SK-N-SH (cell line): ENCODE data around the gene SETD5. TPM values are rescaled to one million over a fixed set of nuclear protein-coding genes. Genes with fewer than 3 reads are reported as not detected.

Experiments used
- CTCF ChIA-PET: fragments of 300-600, 350-600 bp; formaldehyde crosslinking; extraction: SDS; loops from one replicate; lab custom pipeline; 2021; lab: Yijun Ruan, JAX
- POLR2A ChIA-PET: fragments of 350-600 bp; sonication (Branson Sonifier 250); formaldehyde crosslinking; extraction: SDS; loops from one replicate; lab custom pipeline; 2020; ENCODE audit warnings: antibody characterized with exemption, inconsistent platforms; lab: Yijun Ruan, JAX
- DNase-seq: peaks from one replicate; pipeline ENCODE4 v3.0.0; 2012
- H2AFZ ChIP-seq: fragments of 200-600 bp; sonication (generic); 2 replicates; pipeline ENCODE4 v1.8.1; 2016; ENCODE audit warnings: antibody characterized with exemption, mild to moderate bottlenecking, low read depth
- H3F3A ChIP-seq: fragments of 200-600 bp; sonication (generic); replicated peaks from 2 replicates; pipeline ENCODE3; 2016; ENCODE audit warnings: antibody characterized with exemption, mild to moderate bottlenecking; ENCODE audit not compliant: insufficient read depth
- H3K27ac ChIP-seq, 2 experiments: fragments of 200-500 bp in 1 of 2; fragments of 200-600 bp in 1 of 2; sonication (Bioruptor generic) in 1 of 2; sonication (generic), shearing (Covaris generic) in 1 of 2; 2 replicates each; pipeline versions ENCODE4 v1.5.1 to v1.6.1; 2014 to 2016; ENCODE audit warnings: low read depth in 2 of 2, inconsistent platforms in 1 of 2, low read length in 1 of 2, mild to moderate bottlenecking in 1 of 2, mixed read lengths in 1 of 2
- H3K27me3 ChIP-seq: fragments of 200-600 bp; sonication (generic), shearing (Covaris generic); 2 replicates; pipeline ENCODE4 v1.6.1; 2016; ENCODE audit warnings: mixed run types; ENCODE audit not compliant: insufficient read depth
- H3K36me3 ChIP-seq, 2 experiments: fragments of 200-500 bp in 1 of 2; fragments of 200-600 bp in 1 of 2; sonication (Bioruptor generic) in 1 of 2; sonication (generic) in 1 of 2; replicated peaks in 1 of 2; 2 replicates each; pipeline versions ENCODE3 to v1.5.1; 2014 to 2016; ENCODE audit warnings: low read length in 1 of 2, mild to moderate bottlenecking in 1 of 2; ENCODE audit not compliant: insufficient read depth in 2 of 2, control insufficient read depth in 1 of 2
- H3K4me1 ChIP-seq, 2 experiments: fragments of 200-500 bp in 1 of 2; fragments of 200-600 bp in 1 of 2; sonication (Bioruptor generic) in 1 of 2; sonication (generic), shearing (Covaris generic) in 1 of 2; 2 replicates each; pipeline versions ENCODE4 v1.5.1 to v1.6.1; 2014 to 2016; ENCODE audit warnings: low read depth in 1 of 2, low read length in 1 of 2, mixed run types in 1 of 2; ENCODE audit not compliant: insufficient read depth in 2 of 2, control insufficient read depth in 1 of 2
- H3K4me2 ChIP-seq: fragments of 200-600 bp; sonication (generic), shearing (Covaris generic); 2 replicates; pipeline ENCODE4 v1.6.1; 2017; ENCODE audit warnings: mixed run types
- H3K4me3 ChIP-seq, 2 experiments: fragments of 200-500 bp in 1 of 2; fragments of 200-600 bp in 1 of 2; sonication (Bioruptor generic) in 1 of 2; sonication (generic), shearing (Covaris generic) in 1 of 2; 2 replicates each; pipeline versions ENCODE4 v1.5.1 to v1.8.1; 2014 to 2016; ENCODE audit warnings: low read depth in 2 of 2, inconsistent platforms in 1 of 2, low read length in 1 of 2, mild to moderate bottlenecking in 1 of 2, mixed read lengths in 1 of 2, moderate library complexity in 1 of 2
- H3K79me2 ChIP-seq: fragments of 200-600 bp; sonication (generic); 2 replicates; pipeline ENCODE4 v1.8.1; 2017; ENCODE audit warnings: mild to moderate bottlenecking; ENCODE audit not compliant: insufficient read depth
- H3K9ac ChIP-seq: fragments of 200-600 bp; sonication (generic); 2 replicates; pipeline ENCODE4 v1.6.1; 2017; ENCODE audit warnings: mixed run types
- H3K9me2 ChIP-seq: fragments of 200-600 bp; sonication (generic); 2 replicates; pipeline ENCODE4 v1.6.1; 2017; ENCODE audit warnings: mixed run types
- H3K9me3 ChIP-seq: fragments of 200-600 bp; sonication (generic); 2 replicates; pipeline ENCODE4 v1.6.1; 2017; ENCODE audit warnings: mixed run types, mild to moderate bottlenecking, moderate library complexity
- H4K20me1 ChIP-seq: fragments of 200-600 bp; sonication (generic); 2 replicates; pipeline ENCODE4 v1.6.1; 2017; ENCODE audit warnings: mild to moderate bottlenecking, mixed run types; ENCODE audit not compliant: insufficient read depth
- GATA2 ChIP-seq: sonication (generic); formaldehyde crosslinking; IDR thresholded peaks from 2 replicates; pipeline ENCODE4 v1.5.0; 2020; ENCODE audit warnings: mild to moderate bottlenecking, missing genetic modification reagents
- JUND ChIP-seq: IDR thresholded peaks from 2 replicates; pipeline ENCODE4 v1.4.0; 2012
- MXI1 ChIP-seq: IDR thresholded peaks from 2 replicates; pipeline ENCODE4 v1.6.1; 2012; ENCODE audit warnings: mild to moderate bottlenecking, low read depth, low read length, improper control_type of control experiment
- NFIC ChIP-seq: IDR thresholded peaks from 2 replicates; pipeline ENCODE4 v1.4.0; 2012; ENCODE audit warnings: borderline replicate concordance
- NRF1 ChIP-seq: IDR thresholded peaks from 2 replicates; pipeline ENCODE4 v1.6.1; 2012; ENCODE audit warnings: low read depth, mild to moderate bottlenecking, low read length
- RCOR1 ChIP-seq: fragments of 150-350 bp; IDR thresholded peaks from 2 replicates; pipeline ENCODE4 v1.6.1; 2017; ENCODE audit warnings: antibody characterized with exemption, low read length
- RFX5 ChIP-seq: IDR thresholded peaks from 2 replicates; pipeline ENCODE4 v1.6.1; 2012; ENCODE audit warnings: mild to moderate bottlenecking, improper control_type of control experiment, low read length
- RXRA ChIP-seq: IDR thresholded peaks from 2 replicates; pipeline ENCODE4 v1.4.0; 2012; ENCODE audit warnings: low read depth, mild to moderate bottlenecking, borderline replicate concordance
- SIN3A ChIP-seq: IDR thresholded peaks from 2 replicates; pipeline ENCODE4 v1.6.1; 2012; ENCODE audit warnings: low read depth, mild to moderate bottlenecking, low read length, moderate library complexity, borderline replicate concordance
- SMC3 ChIP-seq: IDR thresholded peaks from 2 replicates; pipeline ENCODE4 v1.6.1; 2012; ENCODE audit warnings: low read depth, low read length, improper control_type of control experiment
- TAF1 ChIP-seq: IDR thresholded peaks from 2 replicates; pipeline ENCODE4 v1.6.1; 2012; ENCODE audit warnings: low read depth, mild to moderate bottlenecking, low read length, moderate library complexity, borderline replicate concordance
- TCF12 ChIP-seq: IDR thresholded peaks from 2 replicates; pipeline ENCODE4 v1.4.0; 2012
- WGBS: methylation state at CpG from one replicate; pipeline ENCODE4 v1.1.6; 2017; ENCODE audit warnings: low lambda C conversion rate; 5-methylcytosine and 5-hydroxymethylcytosine counted together
- polyA plus RNA-seq, 3 experiments: library from polyadenylated mRNA; depleted of rRNA; stranded (reverse); fragments of >200 nt; gene quantifications; 2 replicates each; pipeline ENCODE4 v1.2.3, GENCODE V29; 2012
- TF ChIP-seq, protein P1 (sequence below): fragments of 150-350 bp; IDR thresholded peaks from 2 replicates; pipeline ENCODE4 v1.6.1; 2016; ENCODE audit warnings: mild to moderate bottlenecking, low read depth, low read length
- TF ChIP-seq, protein P2 (sequence below): fragments of 200-600 bp; sonication (generic); IDR thresholded peaks from 2 replicates; pipeline ENCODE4 v1.6.1; 2017; ENCODE audit warnings: antibody characterized with exemption, mild to moderate bottlenecking, moderate library complexity
- TF ChIP-seq, protein P3 (sequence below): IDR thresholded peaks from 2 replicates; pipeline ENCODE4 v1.4.0; 2012; ENCODE audit warnings: low read depth, borderline replicate concordance
- TF ChIP-seq, protein P4 (sequence below): IDR thresholded peaks from 2 replicates; pipeline ENCODE4 v1.4.0; 2012; ENCODE audit warnings: low read depth

Gene SETD5
- polyA plus RNA-seq, 1 of the 3 experiments (the other 2 are of a cell fraction): 32.3 TPM

DNA sequence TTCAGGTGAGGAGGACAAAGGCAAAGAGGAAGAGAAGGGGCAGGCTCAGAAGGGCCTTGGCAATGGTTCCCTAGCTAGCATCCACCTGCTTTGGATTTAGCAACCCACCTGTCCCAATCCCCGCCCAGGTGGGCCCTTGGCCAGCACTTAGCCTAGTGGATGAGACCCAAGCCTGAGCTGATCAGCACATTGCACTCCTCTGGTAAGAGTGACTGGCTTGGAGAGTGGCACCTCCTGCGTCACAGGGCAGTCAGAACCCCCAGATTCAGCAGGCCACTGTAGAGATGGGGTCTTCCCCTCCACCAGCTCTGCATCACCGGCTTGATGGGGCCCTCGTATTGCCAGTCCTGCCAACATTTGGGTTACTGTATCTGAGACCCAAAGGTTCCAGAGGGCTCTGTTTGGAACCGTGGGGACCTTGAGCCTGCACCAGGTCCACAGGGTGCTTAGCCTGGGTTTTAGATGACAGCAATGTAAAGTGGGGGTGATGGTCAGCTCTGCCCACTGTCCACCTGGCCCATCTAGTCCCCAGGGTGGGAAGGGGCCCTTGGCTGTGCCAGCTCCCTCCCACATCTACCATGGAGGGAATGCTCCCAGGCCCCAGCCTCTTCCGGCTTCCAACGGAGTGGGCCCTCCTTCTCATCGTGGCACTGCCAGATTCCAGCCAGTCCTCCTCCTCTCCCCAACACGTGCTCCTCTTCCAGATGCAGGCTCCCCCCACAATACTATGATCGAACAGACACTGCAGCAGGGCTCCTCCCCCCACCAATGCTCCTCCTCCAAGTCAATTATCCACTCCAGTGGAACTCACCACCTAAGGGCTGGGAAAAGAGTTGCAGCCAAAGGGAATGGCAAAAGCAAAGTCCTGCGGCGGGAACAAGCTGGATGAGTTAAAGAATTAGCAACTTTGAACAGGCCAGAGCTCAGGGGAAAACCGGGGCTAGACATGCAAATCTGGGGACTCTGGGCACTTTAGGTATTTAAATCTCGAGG lies 110.5 kb downstream of the SETD5 start:
- Histone ChIP-seq H3K36me3 (no peaks in the 10 kb centered on the region), H3F3A (no peaks in the 10 kb centered on the region), H3K9me2 (no peaks in the 10 kb centered on the region), H3K27me3 (no peaks in the 10 kb centered on the region), H3K27ac (no peak overlapping the region), H3K4me1 (no peaks in the 10 kb centered on the region), H3K9me3 (no peaks in the 10 kb centered on the region), H3K79me2 (no peaks in the 10 kb centered on the region), H2AFZ (no peak overlapping the region), H3K4me3 (no peak overlapping the region), H3K4me2 (no peak overlapping the region), H3K9ac (no peak overlapping the region), H4K20me1 (no peaks in the 10 kb centered on the region)
- CTCF ChIA-PET: interaction anchor here (1.0 kb wide), 1 partner anchor 66 kb away, joined by 4 read pairs; no protein-coding TSS in a partner anchor
- TF ChIP-seq TCF12: no peak
- TF ChIP-seq, protein P1, sequence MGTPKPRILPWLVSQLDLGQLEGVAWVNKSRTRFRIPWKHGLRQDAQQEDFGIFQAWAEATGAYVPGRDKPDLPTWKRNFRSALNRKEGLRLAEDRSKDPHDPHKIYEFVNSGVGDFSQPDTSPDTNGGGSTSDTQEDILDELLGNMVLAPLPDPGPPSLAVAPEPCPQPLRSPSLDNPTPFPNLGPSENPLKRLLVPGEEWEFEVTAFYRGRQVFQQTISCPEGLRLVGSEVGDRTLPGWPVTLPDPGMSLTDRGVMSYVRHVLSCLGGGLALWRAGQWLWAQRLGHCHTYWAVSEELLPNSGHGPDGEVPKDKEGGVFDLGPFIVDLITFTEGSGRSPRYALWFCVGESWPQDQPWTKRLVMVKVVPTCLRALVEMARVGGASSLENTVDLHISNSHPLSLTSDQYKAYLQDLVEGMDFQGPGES: no peak
- TF ChIP-seq, protein P2, sequence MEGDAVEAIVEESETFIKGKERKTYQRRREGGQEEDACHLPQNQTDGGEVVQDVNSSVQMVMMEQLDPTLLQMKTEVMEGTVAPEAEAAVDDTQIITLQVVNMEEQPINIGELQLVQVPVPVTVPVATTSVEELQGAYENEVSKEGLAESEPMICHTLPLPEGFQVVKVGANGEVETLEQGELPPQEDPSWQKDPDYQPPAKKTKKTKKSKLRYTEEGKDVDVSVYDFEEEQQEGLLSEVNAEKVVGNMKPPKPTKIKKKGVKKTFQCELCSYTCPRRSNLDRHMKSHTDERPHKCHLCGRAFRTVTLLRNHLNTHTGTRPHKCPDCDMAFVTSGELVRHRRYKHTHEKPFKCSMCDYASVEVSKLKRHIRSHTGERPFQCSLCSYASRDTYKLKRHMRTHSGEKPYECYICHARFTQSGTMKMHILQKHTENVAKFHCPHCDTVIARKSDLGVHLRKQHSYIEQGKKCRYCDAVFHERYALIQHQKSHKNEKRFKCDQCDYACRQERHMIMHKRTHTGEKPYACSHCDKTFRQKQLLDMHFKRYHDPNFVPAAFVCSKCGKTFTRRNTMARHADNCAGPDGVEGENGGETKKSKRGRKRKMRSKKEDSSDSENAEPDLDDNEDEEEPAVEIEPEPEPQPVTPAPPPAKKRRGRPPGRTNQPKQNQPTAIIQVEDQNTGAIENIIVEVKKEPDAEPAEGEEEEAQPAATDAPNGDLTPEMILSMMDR: no peak
- no peak for TF ChIP-seq MXI1
- no peak for TF ChIP-seq GATA2 (CRISPR knock-in tag)
- TF ChIP-seq SIN3A: no peak
- TF ChIP-seq NFIC: no peak
- TF ChIP-seq TAF1: no peak
- TF ChIP-seq, protein P3, sequence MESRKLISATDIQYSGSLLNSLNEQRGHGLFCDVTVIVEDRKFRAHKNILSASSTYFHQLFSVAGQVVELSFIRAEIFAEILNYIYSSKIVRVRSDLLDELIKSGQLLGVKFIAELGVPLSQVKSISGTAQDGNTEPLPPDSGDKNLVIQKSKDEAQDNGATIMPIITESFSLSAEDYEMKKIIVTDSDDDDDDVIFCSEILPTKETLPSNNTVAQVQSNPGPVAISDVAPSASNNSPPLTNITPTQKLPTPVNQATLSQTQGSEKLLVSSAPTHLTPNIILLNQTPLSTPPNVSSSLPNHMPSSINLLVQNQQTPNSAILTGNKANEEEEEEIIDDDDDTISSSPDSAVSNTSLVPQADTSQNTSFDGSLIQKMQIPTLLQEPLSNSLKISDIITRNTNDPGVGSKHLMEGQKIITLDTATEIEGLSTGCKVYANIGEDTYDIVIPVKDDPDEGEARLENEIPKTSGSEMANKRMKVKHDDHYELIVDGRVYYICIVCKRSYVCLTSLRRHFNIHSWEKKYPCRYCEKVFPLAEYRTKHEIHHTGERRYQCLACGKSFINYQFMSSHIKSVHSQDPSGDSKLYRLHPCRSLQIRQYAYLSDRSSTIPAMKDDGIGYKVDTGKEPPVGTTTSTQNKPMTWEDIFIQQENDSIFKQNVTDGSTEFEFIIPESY: no peak
- TF ChIP-seq NRF1: no peak
- no peak for TF ChIP-seq JUND
- TF ChIP-seq RFX5: no peak
- no peak for TF ChIP-seq RXRA
- no peak for TF ChIP-seq RCOR1
- TF ChIP-seq SMC3: no peak
- TF ChIP-seq, protein P4, sequence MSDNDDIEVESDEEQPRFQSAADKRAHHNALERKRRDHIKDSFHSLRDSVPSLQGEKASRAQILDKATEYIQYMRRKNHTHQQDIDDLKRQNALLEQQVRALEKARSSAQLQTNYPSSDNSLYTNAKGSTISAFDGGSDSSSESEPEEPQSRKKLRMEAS: no peak
- no peak for DNase-seq
- 49% methylated on average over 13 of the region's 14 CpGs for WGBS
- POLR2A ChIA-PET: interaction anchor here (1.1 kb wide), 1 partner anchor 425 kb away, joined by 3 read pairs; no protein-coding TSS in a partner anchor
